Stimulated activated CD4-positive, alpha-beta T cell treated with anti-CD3 and anti-CD28 coated beads, Interleukin-12 subunit alpha, Interleukin-12 subunit beta, amount 100 ng/mL, for 48 hours (primary cell): ENCODE data around the gene TLE3.

Source experiments
- DNase-seq, 3 donors: peaks; one replicate each; pipeline ENCODE4 v3.0.0-alpha.2; 2020; ENCODE audit warnings: low read depth in 2 of 3, low spot score in 1 of 3

Gene TLE3

DNA sequence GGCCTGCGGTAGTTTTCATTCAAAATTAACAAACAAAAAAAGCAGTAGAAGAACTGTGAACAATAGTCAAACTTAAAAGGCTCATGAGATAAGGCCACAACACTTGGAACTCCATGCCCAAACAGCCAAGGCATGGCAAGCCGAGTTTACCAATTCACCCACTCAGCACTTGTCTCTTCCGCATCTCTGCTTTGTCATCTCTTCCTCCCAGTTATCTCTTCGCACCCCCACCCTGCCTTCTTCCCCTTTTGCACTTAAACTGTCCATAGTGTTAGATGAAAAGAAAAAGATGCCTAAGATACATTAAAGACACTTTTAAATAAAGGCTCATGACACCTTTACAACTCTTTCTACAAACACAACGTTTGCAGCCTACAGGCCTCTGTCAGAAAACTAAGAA lies 11.1 kb downstream of the TLE3 start:
- DNase-seq: no peak

DNA sequence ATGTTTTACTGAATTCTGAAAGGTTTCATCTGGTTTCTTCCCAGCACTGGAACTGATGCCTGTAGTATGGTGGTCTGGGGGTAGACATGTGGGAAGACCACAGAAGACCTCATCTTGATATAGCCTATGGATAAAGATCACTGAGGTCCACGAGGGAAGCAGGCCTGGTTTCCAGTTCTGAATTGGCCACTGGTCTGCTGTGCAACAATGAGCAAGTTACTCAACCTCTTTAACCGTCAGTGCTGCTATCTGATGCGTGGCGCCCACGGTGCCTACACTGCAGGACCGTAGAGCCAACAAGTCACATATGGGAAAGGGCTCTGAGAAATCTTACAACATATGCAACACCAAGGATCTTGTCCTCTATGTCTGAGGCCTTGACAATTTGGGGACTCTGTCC lies 13.3 kb downstream of the TLE3 start:
- DNase-seq: no peak

- no peak for DNase-seq
Measured at GRCh38 chr15:70083946-70084345, 13.8 kb downstream of the TLE3 start.

GRCh38 chr15:70083418-70083817 lies 14.3 kb downstream of the TLE3 start:
- DNase-seq: no peak

DNA sequence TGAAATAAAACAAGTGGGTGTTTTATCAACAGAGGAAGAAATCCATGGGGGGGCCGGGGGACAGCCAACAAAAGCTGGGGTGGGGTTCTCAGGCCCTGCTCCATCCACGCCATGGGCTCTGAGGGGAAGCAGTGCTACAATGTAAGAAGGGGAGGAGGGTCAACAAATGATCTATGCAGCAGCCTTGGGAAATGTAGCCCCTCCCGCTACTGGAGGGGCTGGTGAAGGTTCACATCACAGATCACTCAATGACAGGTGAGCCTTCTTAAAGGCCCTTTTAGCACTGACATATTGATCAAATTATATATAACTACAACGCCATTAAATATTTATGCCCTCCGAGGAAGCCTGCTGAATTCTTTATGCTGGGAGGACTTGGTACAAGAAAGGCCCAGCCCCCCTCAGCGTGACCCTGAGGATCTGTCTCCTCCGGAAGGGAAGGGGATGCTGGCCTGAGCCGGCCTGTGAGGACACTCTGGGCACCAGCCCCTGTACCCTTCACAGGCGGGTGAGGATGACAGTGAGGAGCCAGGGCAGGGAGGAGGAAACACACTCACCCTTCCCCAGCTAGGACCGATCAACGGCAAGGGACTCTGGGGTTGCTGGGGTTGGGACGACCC lies 15.3 kb downstream of the TLE3 start:
- no peak for DNase-seq

DNA sequence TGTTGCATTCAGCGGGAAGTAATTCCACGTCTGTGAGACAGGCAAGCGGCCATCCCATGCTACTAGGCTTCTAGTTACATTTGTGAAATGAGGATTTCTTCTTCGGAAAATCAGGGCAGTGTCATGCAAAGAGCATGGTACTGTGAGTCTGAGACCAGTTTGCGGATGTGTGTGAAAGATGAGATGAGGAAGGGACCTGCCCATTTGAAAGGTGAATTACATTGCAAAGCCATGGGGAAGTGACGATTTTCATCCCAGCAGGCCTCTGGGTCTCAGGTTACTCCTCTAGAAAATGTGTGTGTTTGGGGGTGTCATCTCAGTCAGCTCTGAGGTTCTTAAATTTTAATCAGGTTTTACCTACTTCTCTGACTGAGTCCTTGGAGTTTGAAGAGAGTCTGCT lies 16.1 kb downstream of the TLE3 start:
- no peak for DNase-seq

- no peak for DNase-seq
Measured at GRCh38 chr15:70080347-70080746, 17.4 kb downstream of the TLE3 start.

DNA sequence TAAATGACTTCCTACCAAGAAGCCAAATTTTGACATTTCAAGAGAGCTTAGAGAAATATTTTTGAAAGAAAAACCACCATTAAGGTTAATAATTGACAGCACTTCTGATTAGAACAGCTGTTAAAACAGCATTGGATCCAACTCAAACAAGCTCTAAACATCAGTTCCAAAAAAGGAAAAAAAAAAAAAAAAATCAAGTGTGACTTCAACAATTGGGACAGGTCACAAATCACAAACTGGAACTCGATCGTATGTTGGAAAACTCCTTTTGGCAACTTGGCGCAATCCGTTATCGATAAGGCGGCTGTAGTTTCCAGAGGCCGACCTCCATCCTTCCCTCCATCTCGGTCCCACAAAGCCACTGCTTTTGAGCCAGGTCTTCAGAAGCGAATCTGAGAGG lies 17.8 kb downstream of the TLE3 start:
- DNase-seq: no peak

- DNase-seq: no peak
Measured at GRCh38 chr15:70078578-70079417, 18.9 kb downstream of the TLE3 start.

DNA sequence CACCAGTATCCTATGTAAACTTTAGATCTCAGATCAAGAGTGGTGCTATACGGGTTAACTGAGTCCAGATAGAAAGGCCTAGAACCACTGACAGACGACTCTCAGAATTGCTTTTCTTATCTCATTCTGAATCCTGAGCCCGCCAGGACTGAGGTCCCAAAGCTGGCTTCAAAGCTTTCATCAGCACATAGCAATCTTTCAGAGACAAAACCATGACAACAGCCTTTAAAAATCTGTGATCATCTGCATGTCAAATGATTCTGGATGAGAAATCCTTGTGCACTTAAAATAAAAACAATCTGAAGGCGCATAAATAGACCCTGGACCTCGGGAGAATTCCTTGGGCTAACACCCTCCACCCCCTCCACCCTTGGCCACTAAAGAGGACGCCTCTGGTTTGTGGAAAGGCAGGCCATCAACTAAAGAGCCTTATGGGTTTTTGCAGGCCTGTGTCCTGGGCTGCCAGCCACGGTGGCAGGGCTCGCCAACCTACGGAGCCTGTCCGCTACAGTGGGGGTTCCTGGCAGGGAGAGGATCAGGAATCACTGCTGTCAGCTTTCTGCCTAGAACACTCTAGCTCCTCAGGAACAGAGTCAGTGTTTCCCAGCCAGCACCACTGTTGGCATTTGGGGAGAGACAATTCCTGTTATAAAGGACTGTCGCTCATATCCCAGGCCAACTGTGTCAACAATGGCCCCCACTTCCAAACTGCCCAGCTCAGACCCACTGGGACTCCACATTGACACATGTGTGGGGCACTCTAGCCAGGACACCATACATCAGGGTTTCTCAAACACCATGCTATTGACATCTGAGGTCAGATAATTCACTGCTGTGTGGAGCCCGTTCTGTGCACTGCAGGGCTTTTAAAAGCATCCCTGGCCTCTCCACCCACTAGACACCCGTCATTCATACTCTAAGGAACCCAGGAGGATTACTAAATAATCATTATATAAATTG lies 20.2 kb downstream of the TLE3 start:
- DNase-seq: no peak

DNA sequence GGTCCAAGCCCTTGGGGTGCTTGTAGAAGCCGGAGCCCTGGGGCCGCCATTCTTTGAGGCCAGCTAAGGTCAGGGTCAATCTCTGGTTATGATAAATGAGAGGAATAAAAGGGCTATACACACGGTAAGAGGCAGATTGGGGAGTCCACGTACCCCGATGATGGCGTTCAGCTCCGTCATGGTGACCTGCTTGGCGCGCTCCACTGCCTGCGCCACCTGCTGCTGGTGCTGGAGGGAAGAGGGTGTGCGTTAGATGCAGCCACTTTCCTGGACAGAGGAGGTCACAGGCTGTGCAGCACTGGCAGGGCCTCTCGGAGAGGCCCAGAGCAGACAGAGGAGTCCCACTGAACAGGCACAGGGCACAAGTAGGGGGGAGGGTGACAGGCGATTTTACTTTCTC lies 23.3 kb downstream of the TLE3 start:
- no peak for DNase-seq

GRCh38 chr15:70072479-70072878 lies 25.2 kb downstream of the TLE3 start:
- no peak for DNase-seq

- DNase-seq: no peak
Measured at GRCh38 chr15:70071799-70072198, 25.9 kb downstream of the TLE3 start.

DNA sequence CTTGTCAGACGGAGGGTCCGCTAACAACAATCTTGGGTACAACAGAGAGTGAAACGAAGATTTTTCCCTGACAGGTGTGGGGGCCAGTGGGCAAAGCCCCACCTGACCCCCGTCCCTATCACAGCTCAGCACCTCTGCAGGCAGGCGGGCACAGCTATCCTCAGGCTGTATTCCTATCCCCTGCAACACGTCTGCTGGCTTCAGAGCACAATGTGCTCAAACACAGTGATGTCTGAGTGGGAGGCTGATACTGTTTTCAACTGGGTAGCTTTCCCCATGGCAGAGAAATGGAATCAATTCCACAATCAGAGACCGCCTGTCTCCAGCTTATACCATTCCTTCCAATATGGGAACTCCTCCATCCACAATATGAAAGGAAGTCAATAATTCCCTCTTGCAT lies 28.0 kb downstream of the TLE3 start:
- DNase-seq: no peak

DNA sequence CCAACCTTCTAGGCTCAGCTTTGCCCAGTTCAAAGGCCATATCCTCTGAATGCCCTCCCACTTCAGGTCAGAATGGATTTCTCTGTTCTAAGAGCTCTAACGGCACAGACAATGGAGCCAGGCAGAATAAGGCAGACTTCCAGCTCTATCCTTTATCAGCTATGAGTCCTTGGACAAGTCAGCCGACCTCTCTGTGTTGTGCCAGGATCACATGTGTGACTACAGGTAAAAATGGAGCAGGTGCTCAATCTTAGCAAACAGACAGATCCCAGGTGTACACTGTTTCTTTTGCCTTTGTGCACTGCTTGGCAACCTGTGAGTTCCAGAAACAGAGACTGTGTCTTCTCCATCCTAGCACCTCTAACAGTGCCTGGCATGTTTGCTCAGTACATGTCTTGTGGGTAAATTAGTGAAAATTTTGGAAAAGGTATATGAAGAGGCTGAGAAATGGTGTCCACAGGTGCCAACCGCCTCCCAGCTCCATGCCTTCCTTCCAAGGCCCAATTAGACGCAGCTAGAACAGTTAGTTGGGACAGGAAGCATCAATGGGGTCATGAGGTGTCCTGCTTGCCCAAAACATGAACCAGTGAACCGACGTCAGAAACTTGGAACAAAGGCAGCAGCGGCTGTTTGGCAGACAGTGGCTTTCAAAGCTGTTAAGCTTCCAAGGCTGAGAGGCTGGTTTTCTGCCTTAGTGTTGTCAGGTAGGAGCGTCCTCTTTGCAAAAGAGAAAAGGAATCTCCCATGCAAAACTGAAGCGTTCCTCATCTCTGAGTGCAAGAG lies 28.7 kb downstream of the TLE3 start:
- DNase-seq: no peak

- DNase-seq: no peak
Measured at GRCh38 chr15:70067681-70068080, 30.0 kb downstream of the TLE3 start.

DNA sequence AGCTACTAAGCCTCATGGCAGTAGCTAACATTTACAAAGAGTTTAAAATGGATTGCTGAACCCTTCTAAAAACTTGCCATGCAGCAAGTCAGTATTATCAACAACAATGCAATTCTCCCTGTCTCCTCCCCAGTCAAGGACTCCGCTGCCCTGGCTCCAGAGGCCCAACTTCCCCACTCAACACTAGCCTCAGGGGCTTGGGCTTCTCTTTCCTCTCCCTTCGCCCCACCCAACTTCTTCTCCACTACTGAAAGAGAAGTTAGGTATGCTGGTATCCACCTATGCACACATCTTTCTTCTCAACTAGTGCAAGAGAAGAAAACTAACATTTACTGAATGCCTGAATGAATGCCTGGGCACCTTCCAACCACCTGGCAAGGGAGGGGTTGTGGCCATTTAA lies 30.7 kb downstream of the TLE3 start:
- no peak for DNase-seq

DNA sequence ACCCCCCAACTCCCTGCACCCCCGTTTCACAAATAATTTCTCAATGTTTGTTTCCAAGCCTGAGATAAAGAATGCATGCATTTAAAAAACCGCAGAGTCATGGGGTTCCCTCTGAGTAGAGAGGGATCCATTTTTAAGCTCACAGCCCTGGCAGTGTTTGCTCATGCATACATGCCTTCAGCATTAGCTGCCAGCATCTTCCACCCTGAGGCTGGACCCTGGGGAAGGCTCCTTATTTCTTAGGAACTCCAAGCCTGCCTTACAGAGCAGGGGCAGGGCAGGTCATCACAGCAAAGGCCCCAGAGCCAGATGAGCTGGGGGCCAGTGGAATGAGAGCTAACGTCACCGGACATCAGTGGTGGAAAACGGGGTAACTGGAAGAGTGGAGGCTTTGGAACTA lies 31.3 kb downstream of the TLE3 start:
- DNase-seq: no peak

GRCh38 chr15:70066004-70066403 lies 31.7 kb downstream of the TLE3 start:
- DNase-seq: no peak

DNA sequence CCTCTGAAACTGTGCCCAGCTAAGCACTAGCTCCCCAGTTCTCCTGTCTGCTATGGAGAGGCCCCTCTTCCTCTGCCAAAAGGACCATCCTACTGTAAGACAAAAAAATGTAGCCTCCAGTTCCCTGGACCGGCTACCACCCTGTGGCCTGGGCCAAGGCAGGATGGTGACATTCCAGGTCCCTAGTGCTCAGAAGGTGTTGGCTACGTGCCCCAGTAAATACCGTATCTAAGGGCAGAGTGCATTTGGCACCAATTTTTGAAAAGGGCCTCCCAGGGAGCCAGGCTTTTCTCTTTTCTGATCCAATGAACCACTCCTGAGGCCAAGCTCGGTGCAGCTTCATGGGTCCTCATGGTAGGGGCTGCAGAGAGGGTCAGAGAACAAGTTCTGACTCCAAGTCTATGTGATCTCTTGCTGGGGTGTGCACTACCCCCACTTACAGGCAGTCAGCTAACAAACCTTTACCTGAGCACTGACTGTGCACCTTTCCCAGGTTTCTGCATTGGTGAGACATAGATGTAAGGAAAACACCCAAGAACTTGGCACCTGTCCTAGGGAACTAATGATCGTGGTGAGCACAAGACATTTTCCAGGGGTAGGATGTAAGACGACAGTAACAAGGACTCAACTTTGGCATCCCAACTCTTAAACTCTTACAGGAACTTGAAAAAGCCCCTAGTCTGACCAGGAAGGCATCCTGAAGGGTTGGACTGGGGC lies 32.6 kb downstream of the TLE3 start:
- no peak for DNase-seq
